SK-N-SH (cell line): Measurements from ENCODE around the gene PLCZ1. TPM values are rescaled to one million over a fixed set of nuclear protein-coding genes. Genes with fewer than 3 reads are reported as not detected.

Experiments used
- CTCF ChIA-PET: fragments of 300-600, 350-600 bp; formaldehyde crosslinking; extraction: SDS; loops from one replicate; lab custom pipeline; 2021; lab: Yijun Ruan, JAX
- POLR2A ChIA-PET: fragments of 350-600 bp; sonication (Branson Sonifier 250); formaldehyde crosslinking; extraction: SDS; loops from one replicate; lab custom pipeline; 2020; ENCODE audit warnings: antibody characterized with exemption, inconsistent platforms; lab: Yijun Ruan, JAX
- DNase-seq: peaks from one replicate; pipeline ENCODE4 v3.0.0; 2012
- H2AFZ ChIP-seq: fragments of 200-600 bp; sonication (generic); 2 replicates; pipeline ENCODE4 v1.8.1; 2016; ENCODE audit warnings: antibody characterized with exemption, mild to moderate bottlenecking, low read depth
- H3F3A ChIP-seq: fragments of 200-600 bp; sonication (generic); replicated peaks from 2 replicates; pipeline ENCODE3; 2016; ENCODE audit warnings: antibody characterized with exemption, mild to moderate bottlenecking; ENCODE audit not compliant: insufficient read depth
- H3K27ac ChIP-seq, 2 experiments: fragments of 200-500 bp in 1 of 2; fragments of 200-600 bp in 1 of 2; sonication (Bioruptor generic) in 1 of 2; sonication (generic), shearing (Covaris generic) in 1 of 2; 2 replicates each; pipeline versions ENCODE4 v1.5.1 to v1.6.1; 2014 to 2016; ENCODE audit warnings: low read depth in 2 of 2, inconsistent platforms in 1 of 2, low read length in 1 of 2, mild to moderate bottlenecking in 1 of 2, mixed read lengths in 1 of 2
- H3K27me3 ChIP-seq: fragments of 200-600 bp; sonication (generic), shearing (Covaris generic); 2 replicates; pipeline ENCODE4 v1.6.1; 2016; ENCODE audit warnings: mixed run types; ENCODE audit not compliant: insufficient read depth
- H3K36me3 ChIP-seq, 2 experiments: fragments of 200-500 bp in 1 of 2; fragments of 200-600 bp in 1 of 2; sonication (Bioruptor generic) in 1 of 2; sonication (generic) in 1 of 2; replicated peaks in 1 of 2; 2 replicates each; pipeline versions ENCODE3 to v1.5.1; 2014 to 2016; ENCODE audit warnings: low read length in 1 of 2, mild to moderate bottlenecking in 1 of 2; ENCODE audit not compliant: insufficient read depth in 2 of 2, control insufficient read depth in 1 of 2
- H3K4me1 ChIP-seq, 2 experiments: fragments of 200-500 bp in 1 of 2; fragments of 200-600 bp in 1 of 2; sonication (Bioruptor generic) in 1 of 2; sonication (generic), shearing (Covaris generic) in 1 of 2; 2 replicates each; pipeline versions ENCODE4 v1.5.1 to v1.6.1; 2014 to 2016; ENCODE audit warnings: low read depth in 1 of 2, low read length in 1 of 2, mixed run types in 1 of 2; ENCODE audit not compliant: insufficient read depth in 2 of 2, control insufficient read depth in 1 of 2
- H3K4me2 ChIP-seq: fragments of 200-600 bp; sonication (generic), shearing (Covaris generic); 2 replicates; pipeline ENCODE4 v1.6.1; 2017; ENCODE audit warnings: mixed run types
- H3K4me3 ChIP-seq, 2 experiments: fragments of 200-500 bp in 1 of 2; fragments of 200-600 bp in 1 of 2; sonication (Bioruptor generic) in 1 of 2; sonication (generic), shearing (Covaris generic) in 1 of 2; 2 replicates each; pipeline versions ENCODE4 v1.5.1 to v1.8.1; 2014 to 2016; ENCODE audit warnings: low read depth in 2 of 2, inconsistent platforms in 1 of 2, low read length in 1 of 2, mild to moderate bottlenecking in 1 of 2, mixed read lengths in 1 of 2, moderate library complexity in 1 of 2
- H3K79me2 ChIP-seq: fragments of 200-600 bp; sonication (generic); 2 replicates; pipeline ENCODE4 v1.8.1; 2017; ENCODE audit warnings: mild to moderate bottlenecking; ENCODE audit not compliant: insufficient read depth
- H3K9ac ChIP-seq: fragments of 200-600 bp; sonication (generic); 2 replicates; pipeline ENCODE4 v1.6.1; 2017; ENCODE audit warnings: mixed run types
- H3K9me2 ChIP-seq: fragments of 200-600 bp; sonication (generic); 2 replicates; pipeline ENCODE4 v1.6.1; 2017; ENCODE audit warnings: mixed run types
- H3K9me3 ChIP-seq: fragments of 200-600 bp; sonication (generic); 2 replicates; pipeline ENCODE4 v1.6.1; 2017; ENCODE audit warnings: mixed run types, mild to moderate bottlenecking, moderate library complexity
- H4K20me1 ChIP-seq: fragments of 200-600 bp; sonication (generic); 2 replicates; pipeline ENCODE4 v1.6.1; 2017; ENCODE audit warnings: mild to moderate bottlenecking, mixed run types; ENCODE audit not compliant: insufficient read depth
- ELF1 ChIP-seq: IDR thresholded peaks from 2 replicates; pipeline ENCODE4 v1.4.0; 2012
- FOSL2 ChIP-seq: IDR thresholded peaks from 2 replicates; pipeline ENCODE4 v1.4.0; 2012; ENCODE audit warnings: low read depth, mild to moderate bottlenecking, moderate library complexity, borderline replicate concordance
- FOXM1 ChIP-seq: IDR thresholded peaks from 2 replicates; pipeline ENCODE4 v1.4.0; 2012; ENCODE audit warnings: low read depth, mild to moderate bottlenecking
- MEF2A ChIP-seq: IDR thresholded peaks from 2 replicates; pipeline ENCODE4 v1.4.0; 2012; ENCODE audit warnings: low read depth, borderline replicate concordance
- MXI1 ChIP-seq: IDR thresholded peaks from 2 replicates; pipeline ENCODE4 v1.6.1; 2012; ENCODE audit warnings: mild to moderate bottlenecking, low read depth, low read length, improper control_type of control experiment
- NRF1 ChIP-seq: IDR thresholded peaks from 2 replicates; pipeline ENCODE4 v1.6.1; 2012; ENCODE audit warnings: low read depth, mild to moderate bottlenecking, low read length
- RAD21 ChIP-seq: IDR thresholded peaks from 2 replicates; pipeline ENCODE4 v1.6.1; 2012; ENCODE audit warnings: mild to moderate bottlenecking, low read length
- RCOR1 ChIP-seq: fragments of 150-350 bp; IDR thresholded peaks from 2 replicates; pipeline ENCODE4 v1.6.1; 2017; ENCODE audit warnings: antibody characterized with exemption, low read length
- REST ChIP-seq: IDR thresholded peaks from 2 replicates; pipeline ENCODE4 v1.6.1; 2012; ENCODE audit warnings: mild to moderate bottlenecking, low read depth, low read length, moderate library complexity
- RFX5 ChIP-seq: IDR thresholded peaks from 2 replicates; pipeline ENCODE4 v1.6.1; 2012; ENCODE audit warnings: mild to moderate bottlenecking, improper control_type of control experiment, low read length
- SMC3 ChIP-seq: IDR thresholded peaks from 2 replicates; pipeline ENCODE4 v1.6.1; 2012; ENCODE audit warnings: low read depth, low read length, improper control_type of control experiment
- TAF1 ChIP-seq: IDR thresholded peaks from 2 replicates; pipeline ENCODE4 v1.6.1; 2012; ENCODE audit warnings: low read depth, mild to moderate bottlenecking, low read length, moderate library complexity, borderline replicate concordance
- TCF12 ChIP-seq: IDR thresholded peaks from 2 replicates; pipeline ENCODE4 v1.4.0; 2012
- TEAD4 ChIP-seq: IDR thresholded peaks from 2 replicates; pipeline ENCODE4 v1.4.0; 2012; ENCODE audit warnings: mild to moderate bottlenecking, borderline replicate concordance; ENCODE audit not compliant: insufficient read depth
- YY1 ChIP-seq: IDR thresholded peaks from 2 replicates; pipeline ENCODE4 v1.4.0; 2012; ENCODE audit warnings: low read depth, mild to moderate bottlenecking
- ZBTB33 ChIP-seq: IDR thresholded peaks from 2 replicates; pipeline ENCODE4 v1.4.0; 2012; ENCODE audit warnings: low read depth, borderline replicate concordance
- polyA plus RNA-seq, 3 experiments: library from polyadenylated mRNA; depleted of rRNA; stranded (reverse); fragments of >200 nt; gene quantifications; 2 replicates each; pipeline ENCODE4 v1.2.3, GENCODE V29; 2012
- TF ChIP-seq, protein P1 (sequence below): fragments of 200-600 bp; sonication (generic); IDR thresholded peaks from 2 replicates; pipeline ENCODE4 v1.6.1; 2017; ENCODE audit warnings: antibody characterized with exemption, mild to moderate bottlenecking, moderate library complexity
- TF ChIP-seq, protein P2 (sequence below): IDR thresholded peaks from 2 replicates; pipeline ENCODE4; 2012

The PLCZ1 gene
- polyA plus RNA-seq, 1 of the 3 experiments (the other 2 are of a cell fraction): 0.15 TPM

DNA sequence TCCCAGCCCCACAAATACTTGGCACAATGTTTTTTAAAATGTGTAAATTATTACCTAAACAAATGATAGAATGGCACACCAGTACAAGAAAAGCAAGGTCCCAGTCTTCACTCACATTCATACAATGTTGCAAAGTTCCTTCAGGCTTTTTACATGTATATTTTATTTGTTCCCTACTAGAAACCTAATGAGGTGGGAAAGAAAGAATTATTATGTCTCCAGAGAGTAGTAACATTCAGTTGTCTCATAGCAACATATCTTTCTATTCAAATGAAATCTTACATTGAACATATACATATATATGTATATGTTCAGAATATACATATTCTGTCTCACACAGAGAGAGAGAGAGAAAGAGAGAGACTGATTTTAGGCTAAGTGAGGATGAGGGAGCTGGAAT, 85.2 kb downstream of the PLCZ1 start:
- Histone ChIP-seq H3K4me3 (no peak overlapping the region), H3K4me1 (no peaks in the 10 kb centered on the region), H3K4me2 (no peak overlapping the region), H3K36me3 (no peaks in the 10 kb centered on the region), H3K27ac (no peak overlapping the region), H3K9me2 (no peaks in the 10 kb centered on the region), H3K9ac (no peak overlapping the region), H3F3A (no peaks in the 10 kb centered on the region), H3K9me3 (no peaks in the 10 kb centered on the region), H3K27me3 (no peaks in the 10 kb centered on the region), H2AFZ (no peak overlapping the region), H3K79me2 (no peaks in the 10 kb centered on the region), H4K20me1 (no peaks in the 10 kb centered on the region)
- POLR2A ChIA-PET: no interaction called here
- CTCF ChIA-PET: no interaction called here
- no peak for TF ChIP-seq NRF1
- TF ChIP-seq MXI1: no peak
- TF ChIP-seq YY1: no peak
- no peak for TF ChIP-seq TEAD4
- TF ChIP-seq SMC3: no peak
- TF ChIP-seq ZBTB33: no peak
- no peak for TF ChIP-seq RCOR1
- no peak for TF ChIP-seq REST
- no peak for TF ChIP-seq FOSL2
- no peak for TF ChIP-seq FOXM1
- TF ChIP-seq ELF1: no peak
- no peak for TF ChIP-seq RAD21
- no peak for TF ChIP-seq TAF1
- TF ChIP-seq, protein P1, sequence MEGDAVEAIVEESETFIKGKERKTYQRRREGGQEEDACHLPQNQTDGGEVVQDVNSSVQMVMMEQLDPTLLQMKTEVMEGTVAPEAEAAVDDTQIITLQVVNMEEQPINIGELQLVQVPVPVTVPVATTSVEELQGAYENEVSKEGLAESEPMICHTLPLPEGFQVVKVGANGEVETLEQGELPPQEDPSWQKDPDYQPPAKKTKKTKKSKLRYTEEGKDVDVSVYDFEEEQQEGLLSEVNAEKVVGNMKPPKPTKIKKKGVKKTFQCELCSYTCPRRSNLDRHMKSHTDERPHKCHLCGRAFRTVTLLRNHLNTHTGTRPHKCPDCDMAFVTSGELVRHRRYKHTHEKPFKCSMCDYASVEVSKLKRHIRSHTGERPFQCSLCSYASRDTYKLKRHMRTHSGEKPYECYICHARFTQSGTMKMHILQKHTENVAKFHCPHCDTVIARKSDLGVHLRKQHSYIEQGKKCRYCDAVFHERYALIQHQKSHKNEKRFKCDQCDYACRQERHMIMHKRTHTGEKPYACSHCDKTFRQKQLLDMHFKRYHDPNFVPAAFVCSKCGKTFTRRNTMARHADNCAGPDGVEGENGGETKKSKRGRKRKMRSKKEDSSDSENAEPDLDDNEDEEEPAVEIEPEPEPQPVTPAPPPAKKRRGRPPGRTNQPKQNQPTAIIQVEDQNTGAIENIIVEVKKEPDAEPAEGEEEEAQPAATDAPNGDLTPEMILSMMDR: no peak
- TF ChIP-seq, protein P2, sequence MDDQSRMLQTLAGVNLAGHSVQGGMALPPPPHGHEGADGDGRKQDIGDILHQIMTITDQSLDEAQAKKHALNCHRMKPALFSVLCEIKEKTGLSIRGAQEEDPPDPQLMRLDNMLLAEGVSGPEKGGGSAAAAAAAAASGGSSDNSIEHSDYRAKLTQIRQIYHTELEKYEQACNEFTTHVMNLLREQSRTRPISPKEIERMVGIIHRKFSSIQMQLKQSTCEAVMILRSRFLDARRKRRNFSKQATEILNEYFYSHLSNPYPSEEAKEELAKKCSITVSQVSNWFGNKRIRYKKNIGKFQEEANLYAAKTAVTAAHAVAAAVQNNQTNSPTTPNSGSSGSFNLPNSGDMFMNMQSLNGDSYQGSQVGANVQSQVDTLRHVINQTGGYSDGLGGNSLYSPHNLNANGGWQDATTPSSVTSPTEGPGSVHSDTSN: no peak
- no peak for TF ChIP-seq RFX5
- no peak for TF ChIP-seq TCF12
- no peak for TF ChIP-seq MEF2A
- DNase-seq: no peak
